DOHH2 (cell line): ENCODE results near the gene ATE1.

Experiments used
- H3F3A ChIP-seq: fragments of 200-600 bp; sonication (generic), shearing (Covaris generic); 2 replicates; pipeline ENCODE4 v1.6.0; 2016; ENCODE audit warnings: antibody characterized with exemption, mild to moderate bottlenecking; ENCODE audit not compliant: control insufficient read depth, insufficient read depth
- H3K27ac ChIP-seq: fragments of 200-600 bp; sonication (generic); 2 replicates; pipeline ENCODE4 v1.5.1; 2014; ENCODE audit warnings: low read depth, mild to moderate bottlenecking, low read length, moderate library complexity
- H3K27me3 ChIP-seq: fragments of 200-600 bp; sonication (generic); 2 replicates; pipeline ENCODE4 v1.6.1; 2014; ENCODE audit warnings: mild to moderate bottlenecking, low read length, mixed read lengths; ENCODE audit not compliant: control insufficient read depth
- H3K36me3 ChIP-seq: fragments of 200-600 bp; sonication (generic); 2 replicates; pipeline ENCODE4 v1.6.1; 2014; ENCODE audit warnings: mild to moderate bottlenecking, low read length, moderate library complexity, mixed read lengths; ENCODE audit not compliant: control insufficient read depth
- H3K4me1 ChIP-seq: fragments of 200-600 bp; sonication (generic); 2 replicates; pipeline ENCODE4 v1.6.1; 2014; ENCODE audit warnings: mild to moderate bottlenecking, low read length, mixed read lengths; ENCODE audit not compliant: control insufficient read depth
- H3K4me2 ChIP-seq: fragments of 200-600 bp; sonication (generic); 2 replicates; pipeline ENCODE4 v1.6.0; 2014; ENCODE audit warnings: mild to moderate bottlenecking, low read length, moderate library complexity
- H3K4me3 ChIP-seq: fragments of 200-600 bp; sonication (generic); 2 replicates; pipeline ENCODE4 v1.5.1; 2014; ENCODE audit warnings: mild to moderate bottlenecking, low read length, mixed read lengths
- H3K79me2 ChIP-seq: fragments of 200-600 bp; sonication (generic); 2 replicates; pipeline ENCODE4 v1.6.1; 2014; ENCODE audit warnings: mild to moderate bottlenecking, low read length, mixed read lengths; ENCODE audit not compliant: control insufficient read depth
- H3K9me2 ChIP-seq: fragments of 200-600 bp; sonication (generic); replicated peaks from 2 replicates; pipeline ENCODE4 v1.6.1; 2014; ENCODE audit warnings: mild to moderate bottlenecking, low read length, mixed read lengths; ENCODE audit not compliant: control insufficient read depth
- H3K9me3 ChIP-seq: fragments of 200-600 bp; sonication (generic); 2 replicates; pipeline ENCODE4 v1.6.1; 2014; ENCODE audit warnings: antibody characterized with exemption, low read length, mixed read lengths; ENCODE audit not compliant: control insufficient read depth, insufficient read depth
- H4K20me1 ChIP-seq: fragments of 200-600 bp; sonication (generic); 2 replicates; pipeline ENCODE4 v1.6.0; 2014; ENCODE audit warnings: low read depth, mild to moderate bottlenecking, antibody characterized with exemption, low read length, moderate library complexity; ENCODE audit not compliant: control insufficient read depth, insufficient read depth
- EZH2phosphoT487 ChIP-seq: fragments of 200-600 bp; sonication (generic); IDR thresholded peaks from 2 replicates; pipeline ENCODE4 v1.6.1; 2017; ENCODE audit warnings: borderline replicate concordance, mild to moderate bottlenecking, antibody characterized with exemption, low read length, moderate library complexity, mixed read lengths
- TF ChIP-seq, protein P1 (sequence below): fragments of 200-600 bp; sonication (generic); IDR thresholded peaks from one replicate; pipeline ENCODE4 v1.5.1; 2014; ENCODE audit warnings: antibody characterized with exemption, mild to moderate bottlenecking, low read depth, low read length; ENCODE audit not compliant: poor library complexity, severe bottlenecking

ATE1 gene

DNA sequence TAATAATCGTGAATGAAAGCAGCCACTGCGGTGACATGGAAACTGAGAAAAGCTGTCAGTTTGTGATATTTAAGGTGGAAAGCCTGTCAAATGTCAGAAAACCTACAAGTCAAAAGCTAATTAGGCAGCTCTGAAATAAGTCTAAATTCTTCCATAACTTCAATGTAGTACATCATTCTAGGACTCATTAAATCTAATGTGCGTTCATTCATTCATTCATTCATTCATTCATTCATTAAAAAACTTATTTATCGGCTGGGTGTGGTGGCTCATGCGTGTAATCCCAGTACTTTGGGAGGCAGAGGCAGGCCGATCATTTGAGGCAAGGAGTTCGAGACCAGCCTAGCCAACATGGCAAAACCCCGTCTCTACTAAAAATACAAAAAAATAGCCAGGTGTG lies 79.7 kb downstream of the ATE1 start:
- Histone ChIP-seq H3K79me2 (no peaks in the 10 kb centered on the region), H3K9me3 (no peaks in the 10 kb centered on the region), H3K27ac (no peak overlapping the region), H3K36me3 (peaks cover 7% of the 10 kb centered on the region; the same call in 1 of the 2 replicates), H3K27me3 (no peaks in the 10 kb centered on the region), H3K4me3 (no peak overlapping the region), H3K4me2 (no peak overlapping the region), H4K20me1 (no peaks in the 10 kb centered on the region), H3F3A (no peaks in the 10 kb centered on the region), H3K9me2 (no peaks in the 10 kb centered on the region), H3K4me1 (peaks cover 11% of the 10 kb centered on the region)
- TF ChIP-seq EZH2phosphoT487 = no peak
- TF ChIP-seq, protein P1, sequence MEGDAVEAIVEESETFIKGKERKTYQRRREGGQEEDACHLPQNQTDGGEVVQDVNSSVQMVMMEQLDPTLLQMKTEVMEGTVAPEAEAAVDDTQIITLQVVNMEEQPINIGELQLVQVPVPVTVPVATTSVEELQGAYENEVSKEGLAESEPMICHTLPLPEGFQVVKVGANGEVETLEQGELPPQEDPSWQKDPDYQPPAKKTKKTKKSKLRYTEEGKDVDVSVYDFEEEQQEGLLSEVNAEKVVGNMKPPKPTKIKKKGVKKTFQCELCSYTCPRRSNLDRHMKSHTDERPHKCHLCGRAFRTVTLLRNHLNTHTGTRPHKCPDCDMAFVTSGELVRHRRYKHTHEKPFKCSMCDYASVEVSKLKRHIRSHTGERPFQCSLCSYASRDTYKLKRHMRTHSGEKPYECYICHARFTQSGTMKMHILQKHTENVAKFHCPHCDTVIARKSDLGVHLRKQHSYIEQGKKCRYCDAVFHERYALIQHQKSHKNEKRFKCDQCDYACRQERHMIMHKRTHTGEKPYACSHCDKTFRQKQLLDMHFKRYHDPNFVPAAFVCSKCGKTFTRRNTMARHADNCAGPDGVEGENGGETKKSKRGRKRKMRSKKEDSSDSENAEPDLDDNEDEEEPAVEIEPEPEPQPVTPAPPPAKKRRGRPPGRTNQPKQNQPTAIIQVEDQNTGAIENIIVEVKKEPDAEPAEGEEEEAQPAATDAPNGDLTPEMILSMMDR = no peak

- H3K4me3 ChIP-seq = no peak overlapping the region
- H3F3A ChIP-seq = no peaks in the 10 kb centered on the region
- H3K79me2 ChIP-seq = no peaks in the 10 kb centered on the region
- no peaks in the 10 kb centered on the region for H3K27me3 ChIP-seq
- H4K20me1 ChIP-seq = no peaks in the 10 kb centered on the region
- H3K4me2 ChIP-seq = no peak overlapping the region
- no peaks in the 10 kb centered on the region for H3K9me2 ChIP-seq
- H3K36me3 ChIP-seq = peaks cover 7% of the 10 kb centered on the region; the same call in 1 of the 2 replicates
- no peaks in the 10 kb centered on the region for H3K9me3 ChIP-seq
- TF ChIP-seq, protein P1 = no peak
- TF ChIP-seq EZH2phosphoT487 = no peak
- peaks cover 4% of the 10 kb centered on the region for H3K4me1 ChIP-seq
- H3K27ac ChIP-seq = no peak overlapping the region
Observed at GRCh38 chr10:121846555-121846954, 81.3 kb downstream of the ATE1 start.

- Histone ChIP-seq H3K4me2 (no peak overlapping the region), H3K9me3 (no peaks in the 10 kb centered on the region), H4K20me1 (no peaks in the 10 kb centered on the region), H3K36me3 (peaks cover 4% of the 10 kb centered on the region; the same call in 1 of the 2 replicates), H3K9me2 (no peaks in the 10 kb centered on the region), H3K4me3 (no peak overlapping the region), H3K79me2 (no peaks in the 10 kb centered on the region), H3F3A (no peaks in the 10 kb centered on the region), H3K27ac (no peak overlapping the region), H3K4me1 (no peaks in the 10 kb centered on the region), H3K27me3 (no peaks in the 10 kb centered on the region)
- no peak for TF ChIP-seq EZH2phosphoT487
- TF ChIP-seq, protein P1 = no peak
Observed at GRCh38 chr10:121845044-121845784, 82.6 kb downstream of the ATE1 start.
